Colonic mucosa (tissue), 4 donors: ENCODE measurements around the gene GNG7. TPM values are rescaled to one million over a fixed set of nuclear protein-coding genes. Genes with fewer than 3 reads are reported as not detected.
"Not testable (repeated sequence)": the region's sequence is repeated elsewhere in the genome, so short reads cannot be mapped to it uniquely, and the experiment has no call there.

ENCODE experiments used
- DNase-seq: peaks from one replicate; pipeline ENCODE4 v3.0.0-alpha.2; 2020
- H3K27ac ChIP-seq: fragments of 200-600 bp; one replicate; pipeline ENCODE4 v1.8.0; 2021
- H3K27me3 ChIP-seq: fragments of 200-600 bp; one replicate; pipeline ENCODE4 v1.8.0; 2021
- H3K36me3 ChIP-seq: fragments of 200-600 bp; one replicate; pipeline ENCODE4 v1.8.0; 2021
- H3K4me1 ChIP-seq: fragments of 200-600 bp; one replicate; pipeline ENCODE4 v1.8.0; 2021; ENCODE audit warnings: mild to moderate bottlenecking
- H3K4me3 ChIP-seq: fragments of 200-600 bp; one replicate; pipeline ENCODE4 v1.8.0; 2021
- H3K9ac ChIP-seq, 2 donors: one replicate each; pipeline ENCODE4 v1.7.0; 2013; ENCODE audit warnings: control low read depth in 2 of 2, low read depth in 2 of 2, low read length in 2 of 2
- H3K9me3 ChIP-seq: fragments of 200-600 bp; one replicate; pipeline ENCODE4 v1.8.0; 2021
- intact Hi-C: fragments of 100-400 bp; cut with DNase I; formaldehyde crosslinking; loops from one replicate; pipeline ENCODE4 v1.14.1; 2022
- total RNA-seq, 2 donors: library from RNA; stranded (reverse); fragmentation: NEBNext Ultra II Directional in 1 of 2; extraction: Animal tissue kit (Norgen Biotek cat#: 25700) in 1 of 2; gene quantifications; one replicate each; pipeline ENCODE4 v1.2.1, GENCODE V29; 2021
- TF ChIP-seq, protein P1 (sequence below): fragments of 200-600 bp; IDR thresholded peaks from one replicate; pipeline ENCODE4 v1.8.0; 2022; ENCODE audit warnings: antibody characterized with exemption, mild to moderate bottlenecking
- donor health status: healthy.
- donor health status: DM: no; HTN: no; CAD: no.
- donor health status: DM: no; HTN: no; CAD: no.

Gene GNG7
- total RNA-seq, 2 donors from 2014 or later = 1.5 to 3.2 TPM

- Histone ChIP-seq H3K9ac (peak overlapping the region; percentile 79 to 89), H3K36me3 (no peaks in the 10 kb centered on the region), H3K27ac (peak overlapping the region; percentile 82), H3K4me1 (peaks cover 17% of the 10 kb centered on the region), H3K4me3 (peak overlapping the region; percentile 63), H3K9me3 (no peaks in the 10 kb centered on the region), H3K27me3 (no peaks in the 10 kb centered on the region)
- DNase-seq = peak; percentile 73
- intact Hi-C loops = no loop called here
- TF ChIP-seq, protein P1, sequence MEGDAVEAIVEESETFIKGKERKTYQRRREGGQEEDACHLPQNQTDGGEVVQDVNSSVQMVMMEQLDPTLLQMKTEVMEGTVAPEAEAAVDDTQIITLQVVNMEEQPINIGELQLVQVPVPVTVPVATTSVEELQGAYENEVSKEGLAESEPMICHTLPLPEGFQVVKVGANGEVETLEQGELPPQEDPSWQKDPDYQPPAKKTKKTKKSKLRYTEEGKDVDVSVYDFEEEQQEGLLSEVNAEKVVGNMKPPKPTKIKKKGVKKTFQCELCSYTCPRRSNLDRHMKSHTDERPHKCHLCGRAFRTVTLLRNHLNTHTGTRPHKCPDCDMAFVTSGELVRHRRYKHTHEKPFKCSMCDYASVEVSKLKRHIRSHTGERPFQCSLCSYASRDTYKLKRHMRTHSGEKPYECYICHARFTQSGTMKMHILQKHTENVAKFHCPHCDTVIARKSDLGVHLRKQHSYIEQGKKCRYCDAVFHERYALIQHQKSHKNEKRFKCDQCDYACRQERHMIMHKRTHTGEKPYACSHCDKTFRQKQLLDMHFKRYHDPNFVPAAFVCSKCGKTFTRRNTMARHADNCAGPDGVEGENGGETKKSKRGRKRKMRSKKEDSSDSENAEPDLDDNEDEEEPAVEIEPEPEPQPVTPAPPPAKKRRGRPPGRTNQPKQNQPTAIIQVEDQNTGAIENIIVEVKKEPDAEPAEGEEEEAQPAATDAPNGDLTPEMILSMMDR = no peak
Measured at GRCh38 chr19:2495651-2496316, 206.7 kb downstream of the GNG7 start.

- Histone ChIP-seq H3K9ac (peak overlapping the region; percentile 79 to 89), H3K27me3 (no peaks in the 10 kb centered on the region), H3K36me3 (no peaks in the 10 kb centered on the region), H3K9me3 (no peaks in the 10 kb centered on the region), H3K27ac (peak overlapping the region; percentile 82), H3K4me3 (peak overlapping the region; percentile 63), H3K4me1 (peaks cover 20% of the 10 kb centered on the region)
- TF ChIP-seq, protein P1 = no peak
- intact Hi-C loops = no loop called here
- peak; percentile 93 for DNase-seq
Measured at GRCh38 chr19:2495130-2495641, 207.3 kb downstream of the GNG7 start.

DNA sequence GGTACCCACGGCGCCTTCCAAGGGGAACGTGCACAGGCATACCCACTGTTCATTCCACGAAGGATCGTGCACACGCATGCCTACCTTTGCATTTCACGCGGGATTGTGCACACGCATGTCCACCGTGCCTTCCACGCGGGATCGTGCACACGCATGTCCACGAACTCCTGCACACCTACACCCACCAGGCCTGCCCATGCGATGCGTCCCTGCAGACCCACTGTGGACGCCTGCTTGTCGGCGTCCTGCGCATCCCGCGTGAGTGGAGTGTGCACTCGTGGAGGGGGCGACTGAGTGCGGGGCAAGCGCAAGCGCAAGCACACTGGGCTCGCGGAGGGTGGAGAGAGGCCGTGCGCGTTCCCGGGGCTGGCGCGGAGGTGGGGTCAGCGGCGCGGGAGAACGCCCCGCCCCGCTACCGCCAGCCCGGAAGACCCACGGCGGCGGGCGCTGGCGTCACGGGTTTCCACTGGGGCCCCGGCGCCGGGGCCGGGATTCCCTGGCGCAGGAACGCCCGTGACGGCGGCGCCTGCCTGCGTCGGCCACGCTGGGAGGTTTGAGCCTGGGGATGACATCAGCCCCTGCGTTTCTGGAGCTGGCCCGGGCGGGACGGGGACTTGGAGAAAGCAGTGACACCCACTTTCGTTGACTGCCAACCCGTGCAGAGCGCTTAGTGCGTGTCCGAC, 207.9 kb downstream of the GNG7 start:
- Histone ChIP-seq H3K9ac (peak overlapping the region; percentile 79 to 89), H3K4me1 (peaks cover 25% of the 10 kb centered on the region), H3K36me3 (no peaks in the 10 kb centered on the region), H3K27ac (peak overlapping the region; percentile 82), H3K4me3 (peak overlapping the region; percentile 63), H3K9me3 (no peaks in the 10 kb centered on the region), H3K27me3 (peaks cover under 1% of the 10 kb centered on the region)
- TF ChIP-seq, protein P1 = no peak
- intact Hi-C loops = no loop called here
- peak; percentile 76 for DNase-seq

DNA sequence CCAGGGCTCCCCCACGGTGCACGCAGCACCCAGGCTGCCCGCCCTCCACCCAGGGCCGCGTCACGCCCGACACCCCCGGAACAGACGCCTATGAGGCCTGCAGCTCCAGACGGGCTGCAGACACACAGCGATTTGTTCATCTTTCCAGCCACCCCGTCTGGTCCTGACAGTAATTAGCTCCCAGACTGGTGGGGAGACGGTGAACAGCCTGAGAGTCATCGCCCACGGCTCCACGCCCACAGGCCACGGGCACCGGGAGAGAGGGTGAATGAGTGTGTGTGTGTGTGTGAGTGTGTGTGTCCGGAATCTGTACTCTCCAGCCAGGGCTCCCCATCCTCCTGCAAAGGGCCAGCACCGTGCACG, 208.4 kb downstream of the GNG7 start:
- Histone ChIP-seq H3K4me1 (peaks cover 28% of the 10 kb centered on the region), H3K9ac (peak overlapping the region; percentile 79 to 89), H3K9me3 (no peaks in the 10 kb centered on the region), H3K36me3 (no peaks in the 10 kb centered on the region), H3K27me3 (peaks cover 4% of the 10 kb centered on the region), H3K27ac (no peak overlapping the region), H3K4me3 (peak overlapping the region; percentile 63)
- DNase-seq = no peak
- intact Hi-C loops = no loop called here
- TF ChIP-seq, protein P1 = no peak

DNA sequence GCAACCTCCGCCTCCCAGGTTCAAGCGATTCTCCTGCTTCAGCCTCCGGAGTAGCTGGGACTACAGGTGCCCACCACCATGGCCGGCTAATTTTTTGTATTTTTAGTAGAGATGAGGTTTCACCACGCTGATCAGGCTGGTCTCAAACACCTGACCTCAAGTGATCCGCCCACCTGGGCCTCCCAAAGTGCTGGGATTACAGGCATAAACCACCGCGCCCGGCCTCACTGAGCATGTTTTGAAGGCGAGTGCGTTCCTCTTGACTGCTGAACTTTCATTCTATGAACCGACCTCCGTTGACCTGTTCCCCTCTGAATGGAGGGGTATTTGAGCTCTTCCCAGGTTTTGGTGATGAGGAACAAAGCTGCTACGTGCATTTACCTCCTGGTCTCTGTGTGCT, 209.0 kb downstream of the GNG7 start:
- H3K9me3 ChIP-seq, H3K36me3 ChIP-seq, H3K9ac ChIP-seq, intact Hi-C loops, H3K27ac ChIP-seq, DNase-seq, H3K27me3 ChIP-seq, H3K4me3 ChIP-seq: not testable (repeated sequence)
- H3K4me1 ChIP-seq = peaks cover 32% of the 10 kb centered on the region

DNA sequence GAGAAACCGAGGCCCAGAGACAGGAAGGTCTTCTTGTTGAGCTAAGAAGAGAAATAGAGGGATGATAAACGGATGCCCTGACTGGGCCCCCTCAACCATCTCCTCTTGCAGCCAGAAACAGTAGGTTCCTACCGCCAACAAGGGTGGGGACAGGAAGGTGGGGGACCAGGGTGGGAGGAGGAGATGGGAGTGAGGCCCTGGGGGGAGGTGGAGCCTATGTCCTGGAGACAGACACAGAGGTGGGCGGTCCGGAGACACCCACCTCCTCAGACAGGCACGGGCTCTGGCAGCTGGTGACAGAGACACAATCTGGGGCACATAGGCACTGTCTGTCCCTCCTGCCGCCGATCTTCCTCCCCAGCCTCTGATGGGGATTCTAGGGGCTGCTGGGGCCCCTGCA, 209.6 kb downstream of the GNG7 start:
- Histone ChIP-seq H3K36me3 (no peaks in the 10 kb centered on the region), H3K27me3 (peaks cover 4% of the 10 kb centered on the region), H3K4me1 (peaks cover 35% of the 10 kb centered on the region), H3K9ac (no peak overlapping the region), H3K27ac (no peak overlapping the region), H3K4me3 (no peak overlapping the region), H3K9me3 (no peaks in the 10 kb centered on the region)
- intact Hi-C loops = no loop called here
- no peak for DNase-seq
- TF ChIP-seq, protein P1 = no peak
